AML-193 (cell line): ENCODE data around the gene PKD1.

ENCODE experiments used
- DNase-seq, 2 experiments: peaks; one replicate each; lab custom pipeline; 2025; lab: John Stamatoyannopoulos, UW

The PKD1 gene

DNA sequence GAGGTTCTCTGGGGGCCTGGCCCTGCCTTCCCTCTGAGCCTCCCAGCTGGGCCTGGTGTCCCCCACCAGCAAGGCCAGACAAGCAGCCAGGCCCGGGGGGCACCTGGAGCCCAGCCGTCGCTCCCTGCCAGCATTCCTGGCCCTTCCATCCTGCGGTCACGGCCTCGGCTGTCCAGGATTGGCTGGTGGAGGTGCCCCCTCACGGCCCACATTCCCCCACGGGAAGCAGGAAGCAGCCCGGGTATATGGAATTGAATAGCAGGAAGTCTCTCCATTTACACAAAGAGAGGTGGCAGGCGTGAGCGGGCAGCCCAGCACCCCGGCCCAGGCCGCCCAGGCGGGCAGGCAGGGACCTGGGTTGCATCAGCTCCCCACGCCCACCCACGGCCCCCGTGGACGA is 34.4 kb upstream of the PKD1 start:
- DNase-seq = no peak

DNA sequence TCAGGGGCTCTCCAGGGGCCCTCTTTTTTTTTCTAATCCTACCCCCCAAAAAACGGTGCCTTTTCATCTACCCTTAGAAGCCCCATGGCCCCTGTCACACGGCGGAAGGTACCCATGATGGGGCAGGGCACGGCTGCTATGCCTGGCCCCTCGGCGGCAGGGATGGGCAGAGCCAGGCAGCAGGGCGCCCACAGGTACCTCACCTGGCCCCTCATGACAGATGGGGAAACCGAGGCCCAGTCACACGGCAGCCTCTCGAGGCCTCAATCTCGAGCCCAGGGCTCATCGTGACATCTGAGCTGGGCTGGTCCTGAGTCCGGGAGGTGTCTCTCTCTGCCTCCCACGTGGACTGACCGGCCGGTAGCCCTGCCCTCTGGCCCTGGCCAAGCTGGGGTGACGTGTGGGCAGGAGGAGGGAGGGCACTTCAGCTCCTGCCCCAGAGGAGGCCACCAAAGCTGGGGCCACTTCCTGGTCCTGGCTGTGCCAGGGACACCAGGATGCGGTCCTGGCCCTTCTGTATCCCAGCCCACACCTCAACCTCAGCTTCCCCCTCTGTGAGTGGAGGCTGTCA is 31.5 kb upstream of the PKD1 start:
- no peak for DNase-seq

- no peak for DNase-seq
Observed at GRCh38 chr16:2166263-2167067, 30.8 kb upstream of the PKD1 start.

DNA sequence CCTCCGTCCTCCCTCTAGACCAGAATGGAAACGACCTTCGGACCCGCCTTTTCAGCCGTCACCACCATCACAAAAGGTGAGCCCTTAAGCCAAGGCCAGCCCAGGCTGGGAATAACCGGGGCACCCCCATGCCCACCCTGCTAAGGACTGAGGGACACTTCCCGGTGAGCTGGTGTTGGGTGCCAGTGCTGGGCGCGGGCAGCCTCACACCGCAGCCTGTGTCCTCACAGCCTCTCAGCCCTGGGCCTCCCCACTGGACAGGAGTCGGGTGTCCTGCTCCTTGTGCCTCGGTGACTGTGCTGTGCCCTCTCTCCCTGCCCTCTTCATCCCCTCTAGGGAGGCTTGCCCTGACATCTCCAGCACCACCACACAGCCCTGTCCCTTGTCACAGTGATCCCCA is 30.2 kb upstream of the PKD1 start:
- no peak for DNase-seq

GRCh38 chr16:2163211-2163881 is 27.6 kb upstream of the PKD1 start:
- DNase-seq = no peak

DNA sequence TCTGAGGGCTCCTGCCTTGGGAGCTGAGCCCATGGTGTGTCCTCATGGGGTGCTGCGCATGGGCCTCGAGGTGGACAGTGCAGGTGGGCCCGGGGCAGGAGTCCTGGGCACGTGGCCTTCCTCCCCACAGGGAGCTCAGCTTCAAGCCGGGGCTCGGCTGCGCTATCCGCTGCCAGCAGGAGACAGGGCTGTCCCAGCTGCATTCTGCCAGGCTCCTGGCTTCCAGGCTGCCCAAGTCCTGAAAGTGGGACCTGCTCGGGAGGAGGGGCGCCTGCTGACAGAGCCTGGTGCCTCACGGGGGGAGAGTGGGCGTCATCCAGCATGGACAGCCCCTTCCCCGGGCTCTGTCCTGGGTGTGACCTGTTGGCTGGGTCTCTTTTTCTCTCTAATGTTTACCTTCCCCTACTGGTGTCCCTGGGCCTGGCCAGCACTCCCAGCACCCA is 27.0 kb upstream of the PKD1 start:
- no peak for DNase-seq

DNA sequence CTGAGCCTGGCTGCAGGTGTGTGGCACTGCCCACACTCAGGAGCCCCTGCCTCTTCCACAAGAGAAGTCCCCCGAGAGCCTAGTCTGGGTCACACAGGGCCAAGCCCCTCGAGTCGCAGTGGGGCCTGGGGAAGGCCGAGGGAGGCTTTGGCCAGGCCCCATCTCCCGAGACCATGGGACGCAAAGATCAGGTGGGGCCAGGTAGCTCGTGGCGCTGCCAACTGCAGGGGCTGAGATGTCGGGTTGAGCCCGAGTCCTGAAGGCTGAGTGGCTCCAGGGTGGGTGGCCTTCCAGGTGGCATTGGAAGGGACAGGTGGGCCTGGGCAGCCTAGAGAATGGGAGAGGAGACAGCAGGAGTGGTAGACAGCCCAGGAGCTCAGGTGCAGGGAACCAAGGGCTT is 26.2 kb upstream of the PKD1 start:
- no peak for DNase-seq

DNA sequence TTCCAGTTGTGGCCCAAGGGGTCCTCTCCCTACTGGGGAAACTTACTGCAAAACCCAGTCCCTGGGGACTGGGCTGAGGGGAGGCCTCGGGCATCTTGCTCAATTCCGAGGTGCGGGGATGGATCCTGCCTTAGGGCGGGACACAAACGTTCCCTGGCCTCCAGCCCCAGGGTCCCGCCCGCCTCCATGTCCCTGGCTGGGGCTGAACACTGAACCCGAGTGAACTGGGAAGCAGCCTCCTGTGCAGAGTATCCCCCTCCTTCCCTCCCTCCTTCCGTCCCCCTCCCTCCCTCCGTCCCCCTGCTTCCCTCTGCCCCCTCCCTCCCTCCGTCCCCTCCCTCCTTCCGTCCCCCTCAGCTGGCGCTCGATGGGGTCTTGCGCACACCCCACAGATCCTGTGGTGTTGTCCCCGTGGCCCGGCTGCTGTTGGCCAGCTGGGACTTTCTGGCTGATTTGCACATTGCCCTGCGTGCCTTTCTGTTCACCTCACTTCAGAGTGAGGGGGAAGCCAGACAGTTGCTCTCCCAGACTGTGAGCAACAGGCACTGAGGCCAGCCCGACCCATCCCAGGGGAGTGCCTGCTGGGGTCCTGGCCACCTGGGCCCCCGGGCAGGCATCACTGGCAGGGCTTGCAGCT is 25.3 kb upstream of the PKD1 start:
- no peak for DNase-seq

GRCh38 chr16:2159175-2159838 is 23.6 kb upstream of the PKD1 start:
- no peak for DNase-seq

DNA sequence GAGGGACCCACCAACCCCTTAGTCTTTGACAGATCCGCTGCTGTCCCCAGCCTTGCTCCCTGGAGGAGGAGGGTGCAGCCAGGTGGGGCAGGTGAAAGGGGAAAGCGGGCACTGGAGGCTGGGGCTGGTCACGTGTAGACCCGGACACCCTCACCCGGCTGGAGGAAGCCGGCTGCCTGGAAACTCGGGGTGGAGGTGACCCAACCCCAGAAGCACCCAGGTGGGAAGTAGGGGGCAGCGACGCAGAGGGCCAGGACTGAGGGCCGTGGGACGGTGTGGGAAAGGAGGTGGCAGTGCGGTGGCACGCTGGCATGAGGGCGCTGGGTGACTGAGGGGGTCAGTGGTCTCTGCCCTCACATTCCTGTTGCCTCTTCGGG is 22.6 kb upstream of the PKD1 start:
- no peak for DNase-seq

GRCh38 chr16:2157480-2158261 is 22.0 kb upstream of the PKD1 start:
- no peak for DNase-seq

- DNase-seq = no peak
Observed at GRCh38 chr16:2156849-2157224, 21.1 kb upstream of the PKD1 start.

DNA sequence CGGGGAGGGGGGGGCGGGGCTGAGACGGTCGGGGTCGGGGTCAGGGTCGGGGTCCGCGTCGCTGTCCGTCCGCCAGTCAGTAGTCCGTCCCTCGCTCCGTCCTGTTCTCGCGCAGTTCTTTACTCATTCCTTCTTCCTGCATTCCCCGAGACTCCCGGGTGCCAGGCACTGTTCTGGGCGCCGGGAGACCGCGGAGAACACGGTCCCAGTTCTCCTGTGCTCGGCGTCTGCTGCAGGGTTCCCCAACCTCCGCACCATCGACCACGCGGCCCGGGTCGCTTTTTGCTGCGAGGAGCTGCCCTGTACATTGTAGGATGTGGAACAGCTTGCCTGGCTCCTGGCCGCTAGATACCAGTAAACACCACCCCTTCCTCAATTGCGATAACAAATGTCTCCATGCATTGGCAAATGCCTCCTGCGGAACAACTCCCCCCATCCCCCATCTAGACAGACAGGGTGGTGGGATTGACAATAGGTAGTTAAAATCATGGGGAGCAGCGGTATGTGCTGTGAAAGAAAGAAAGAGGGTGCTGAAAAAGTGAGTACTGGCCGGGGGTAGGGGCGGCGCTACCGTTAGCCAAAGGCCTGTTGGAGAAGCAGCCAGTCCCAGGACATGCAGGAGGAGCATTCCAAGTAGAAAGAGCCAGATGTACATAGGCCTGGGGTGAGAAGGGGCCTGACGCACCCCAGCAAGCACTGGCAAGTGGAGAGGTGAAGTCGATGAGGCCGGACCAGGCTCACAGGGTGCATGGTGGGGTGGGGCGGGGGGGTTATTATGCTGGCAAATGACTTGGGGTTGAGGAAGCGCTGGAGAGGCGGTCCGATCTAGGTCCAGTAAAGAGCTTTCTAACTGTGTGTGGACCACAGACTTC is 20.5 kb upstream of the PKD1 start:
- DNase-seq = peak; percentile 14 to 51

GRCh38 chr16:2155091-2155950 is 19.6 kb upstream of the PKD1 start, which contains the start of gene TRAF7:
TSS of gene TRAF7 (plus strand) at chr16:2155782. CDS start at chr16:2163921, 8,139 bp downstream.
- DNase-seq = peak; percentile 99

- DNase-seq = no peak
Observed at GRCh38 chr16:2154533-2155090, 18.9 kb upstream of the PKD1 start.

DNA sequence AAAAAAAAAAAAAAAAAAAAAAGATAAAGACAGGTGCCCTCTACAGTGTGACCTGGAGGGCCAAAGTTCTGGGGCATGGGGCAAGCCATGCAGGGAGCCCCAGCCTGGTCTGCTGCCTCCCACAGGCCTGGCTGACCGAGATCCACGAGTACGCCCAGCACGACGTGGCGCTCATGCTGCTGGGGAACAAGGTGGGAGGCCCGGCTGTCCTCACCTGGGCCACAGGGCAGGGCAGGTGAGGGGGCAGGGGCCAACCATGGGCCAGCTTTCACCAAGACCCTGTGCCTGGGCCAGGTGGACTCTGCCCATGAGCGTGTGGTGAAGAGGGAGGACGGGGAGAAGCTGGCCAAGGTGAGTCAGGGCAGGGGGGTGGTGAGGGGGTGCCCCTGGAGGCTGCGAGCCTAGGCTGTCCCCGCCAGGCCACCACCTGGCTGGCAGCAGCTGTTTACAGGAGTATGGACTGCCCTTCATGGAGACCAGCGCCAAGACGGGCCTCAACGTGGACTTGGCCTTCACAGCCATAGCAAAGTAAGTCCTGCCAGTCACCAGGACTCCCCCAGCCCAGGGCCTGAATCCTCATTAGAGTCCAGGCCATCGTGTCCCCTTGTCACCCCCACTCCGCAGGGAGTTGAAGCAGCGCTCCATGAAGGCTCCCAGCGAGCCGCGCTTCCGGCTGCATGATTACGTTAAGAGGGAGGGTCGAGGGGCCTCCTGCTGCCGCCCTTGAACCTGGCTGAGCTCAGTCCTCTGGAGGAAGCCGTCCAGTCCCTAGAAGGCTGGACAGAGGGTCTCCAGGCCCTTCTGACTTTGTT is 17.2 kb upstream of the PKD1 start:
- DNase-seq = no peak

- DNase-seq = no peak
Observed at GRCh38 chr16:2151188-2152091, 15.7 kb upstream of the PKD1 start.
